Neural cell (in vitro differentiated cells): ENCODE results near the gene LRRC1. TPM values are rescaled to one million over a fixed set of nuclear protein-coding genes. Genes with fewer than 3 reads are reported as not detected.

Experiments
- H2AFZ ChIP-seq: fragments of 200-600, 300-800 bp; sonication (generic), shearing (Covaris generic); 2 replicates; pipeline ENCODE4 v1.6.0; 2014; ENCODE audit warnings: low read depth, mild to moderate bottlenecking, antibody characterized with exemption, low read length, moderate library complexity
- H3F3A ChIP-seq: fragments of 200-600 bp; shearing (Covaris generic); 2 replicates; pipeline ENCODE4 v1.6.1; 2016; ENCODE audit warnings: mild to moderate bottlenecking, moderate library complexity, mixed read lengths, antibody characterized with exemption, low read length; ENCODE audit not compliant: insufficient read depth, poor library complexity, severe bottlenecking
- H3K27ac ChIP-seq: fragments of 200-600, 300-800 bp; sonication (generic), shearing (Covaris generic); 2 replicates; pipeline ENCODE4 v1.5.1; 2014; ENCODE audit warnings: mild to moderate bottlenecking, low read length, moderate library complexity
- H3K27me3 ChIP-seq: fragments of 300-800, 200-600 bp; sonication (generic), shearing (Covaris generic); 2 replicates; pipeline ENCODE4 v1.6.0; 2014; ENCODE audit warnings: mild to moderate bottlenecking, low read depth, low read length, moderate library complexity; ENCODE audit not compliant: insufficient read depth
- H3K36me3 ChIP-seq: fragments of 300-800, 200-600 bp; sonication (generic), shearing (Covaris generic); 2 replicates; pipeline ENCODE4 v1.5.1; 2014; ENCODE audit warnings: mild to moderate bottlenecking, antibody characterized with exemption, low read length, moderate library complexity; ENCODE audit not compliant: insufficient read depth
- H3K4me2 ChIP-seq: fragments of 300-800, 200-600 bp; sonication (generic), shearing (Covaris generic); 2 replicates; pipeline ENCODE4 v1.6.0; 2014; ENCODE audit warnings: mild to moderate bottlenecking, low read length
- H3K4me3 ChIP-seq: fragments of 300-800, 200-600 bp; sonication (generic), shearing (Covaris generic); 2 replicates; pipeline ENCODE4 v1.5.1; 2014; ENCODE audit warnings: mild to moderate bottlenecking, low read length, moderate library complexity
- H3K79me2 ChIP-seq: fragments of 200-600 bp; shearing (Covaris generic); replicated peaks from 2 replicates; pipeline ENCODE4 v1.6.0; 2014; ENCODE audit warnings: mild to moderate bottlenecking, low read length, moderate library complexity; ENCODE audit not compliant: insufficient read depth
- H3K9ac ChIP-seq: fragments of 300-800, 200-600 bp; sonication (generic), shearing (Covaris generic); 2 replicates; pipeline ENCODE4 v1.6.1; 2016; ENCODE audit warnings: mild to moderate bottlenecking, low read length, mixed read lengths
- H3K9me2 ChIP-seq: fragments of 200-600 bp; shearing (Covaris generic); 2 replicates; pipeline ENCODE4 v1.6.1; 2016; ENCODE audit warnings: mild to moderate bottlenecking, low read length, mixed read lengths; ENCODE audit not compliant: insufficient read depth
- H3K9me3 ChIP-seq: fragments of 200-600, 300-800 bp; sonication (generic), shearing (Covaris generic); 2 replicates; pipeline ENCODE4 v1.6.1; 2016; ENCODE audit warnings: mild to moderate bottlenecking, mixed run types, low read length, moderate library complexity, mixed read lengths
- H4K20me1 ChIP-seq: fragments of 200-600 bp; shearing (Covaris generic); 2 replicates; pipeline ENCODE4 v1.6.1; 2016; ENCODE audit warnings: mild to moderate bottlenecking, mixed run types; ENCODE audit not compliant: insufficient read depth
- EP300 ChIP-seq: fragments of 450-650 bp; conservative IDR thresholded peaks from 2 replicates; pipeline ENCODE4 v1.6.1; 2014; ENCODE audit warnings: antibody characterized with exemption, mild to moderate bottlenecking, moderate library complexity; ENCODE audit not compliant: poor library complexity, severe bottlenecking
- EZH2 ChIP-seq: fragments of 200-600, 300-800 bp; shearing (Covaris generic), sonication (generic); IDR thresholded peaks from 2 replicates; pipeline ENCODE4 v1.6.1; 2014; ENCODE audit warnings: antibody characterized with exemption, low read length, borderline replicate concordance, mild to moderate bottlenecking; ENCODE audit not compliant: insufficient read depth, poor library complexity, severe bottlenecking
- MXI1 ChIP-seq: fragments of 450-650 bp; conservative IDR thresholded peaks from 2 replicates; pipeline ENCODE4 v1.6.1; 2014; ENCODE audit warnings: antibody characterized with exemption, mild to moderate bottlenecking; ENCODE audit not compliant: poor library complexity, severe bottlenecking
- POLR2AphosphoS5 ChIP-seq: IDR thresholded peaks from 2 replicates; pipeline ENCODE4 v1.6.1; 2012
- RAD21 ChIP-seq: fragments of 450-650 bp; conservative IDR thresholded peaks from 2 replicates; pipeline ENCODE4 v1.6.1; 2014; ENCODE audit warnings: antibody characterized with exemption, mild to moderate bottlenecking, moderate library complexity
- SMC3 ChIP-seq: fragments of 450-650 bp; conservative IDR thresholded peaks from 2 replicates; pipeline ENCODE4 v1.6.1; 2014; ENCODE audit warnings: antibody characterized with exemption, mild to moderate bottlenecking, moderate library complexity; ENCODE audit not compliant: poor library complexity
- TAF1 ChIP-seq: IDR thresholded peaks from 2 replicates; pipeline ENCODE4 v1.6.1; 2012; ENCODE audit warnings: low read depth
- polyA plus RNA-seq: library from polyadenylated mRNA; depleted of rRNA; stranded (reverse); fragments of >200 nt; gene quantifications from 2 replicates; pipeline ENCODE4 v1.2.3, GENCODE V29; 2014
- TF ChIP-seq, protein P1 (sequence below): IDR thresholded peaks from 2 replicates; pipeline ENCODE4 v1.6.1; 2012; ENCODE audit warnings: borderline replicate concordance
- TF ChIP-seq, protein P2 (sequence below): fragments of 450-650 bp; IDR thresholded peaks from 2 replicates; pipeline ENCODE4 v1.5.1; 2014; ENCODE audit warnings: antibody characterized with exemption, mild to moderate bottlenecking, moderate library complexity; ENCODE audit not compliant: poor library complexity, severe bottlenecking

LRRC1 gene
- polyA plus RNA-seq, 1 donor from 2014 or later: 21.2 TPM

DNA sequence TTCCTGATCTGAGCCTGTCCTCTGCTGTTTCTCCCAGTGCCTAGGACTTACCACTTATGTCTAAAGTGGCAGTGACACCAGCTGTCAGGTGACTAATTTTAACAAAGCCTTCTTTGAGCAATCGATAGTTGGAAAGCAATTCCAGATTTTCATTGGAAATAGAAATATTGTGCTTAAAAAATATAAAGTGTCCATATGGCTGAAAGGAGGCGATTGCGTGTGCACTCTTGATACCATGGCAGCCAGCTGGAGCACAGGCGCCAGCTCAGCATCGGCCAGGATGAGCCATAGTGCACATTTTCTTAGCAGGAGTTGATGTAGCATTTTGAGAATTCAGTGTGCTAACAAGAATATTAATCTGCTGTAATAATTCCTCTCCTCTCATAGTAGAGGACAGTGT lies 70.0 kb downstream of the LRRC1 start:
- TF ChIP-seq, protein P1, sequence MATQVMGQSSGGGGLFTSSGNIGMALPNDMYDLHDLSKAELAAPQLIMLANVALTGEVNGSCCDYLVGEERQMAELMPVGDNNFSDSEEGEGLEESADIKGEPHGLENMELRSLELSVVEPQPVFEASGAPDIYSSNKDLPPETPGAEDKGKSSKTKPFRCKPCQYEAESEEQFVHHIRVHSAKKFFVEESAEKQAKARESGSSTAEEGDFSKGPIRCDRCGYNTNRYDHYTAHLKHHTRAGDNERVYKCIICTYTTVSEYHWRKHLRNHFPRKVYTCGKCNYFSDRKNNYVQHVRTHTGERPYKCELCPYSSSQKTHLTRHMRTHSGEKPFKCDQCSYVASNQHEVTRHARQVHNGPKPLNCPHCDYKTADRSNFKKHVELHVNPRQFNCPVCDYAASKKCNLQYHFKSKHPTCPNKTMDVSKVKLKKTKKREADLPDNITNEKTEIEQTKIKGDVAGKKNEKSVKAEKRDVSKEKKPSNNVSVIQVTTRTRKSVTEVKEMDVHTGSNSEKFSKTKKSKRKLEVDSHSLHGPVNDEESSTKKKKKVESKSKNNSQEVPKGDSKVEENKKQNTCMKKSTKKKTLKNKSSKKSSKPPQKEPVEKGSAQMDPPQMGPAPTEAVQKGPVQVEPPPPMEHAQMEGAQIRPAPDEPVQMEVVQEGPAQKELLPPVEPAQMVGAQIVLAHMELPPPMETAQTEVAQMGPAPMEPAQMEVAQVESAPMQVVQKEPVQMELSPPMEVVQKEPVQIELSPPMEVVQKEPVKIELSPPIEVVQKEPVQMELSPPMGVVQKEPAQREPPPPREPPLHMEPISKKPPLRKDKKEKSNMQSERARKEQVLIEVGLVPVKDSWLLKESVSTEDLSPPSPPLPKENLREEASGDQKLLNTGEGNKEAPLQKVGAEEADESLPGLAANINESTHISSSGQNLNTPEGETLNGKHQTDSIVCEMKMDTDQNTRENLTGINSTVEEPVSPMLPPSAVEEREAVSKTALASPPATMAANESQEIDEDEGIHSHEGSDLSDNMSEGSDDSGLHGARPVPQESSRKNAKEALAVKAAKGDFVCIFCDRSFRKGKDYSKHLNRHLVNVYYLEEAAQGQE: no peak
- TF ChIP-seq SMC3 (no peak), RAD21 (no peak), MXI1 (no peak), TAF1 (no peak), EZH2 (no peak), EP300 (no peak), POLR2AphosphoS5 (no peak)
- TF ChIP-seq, protein P2, sequence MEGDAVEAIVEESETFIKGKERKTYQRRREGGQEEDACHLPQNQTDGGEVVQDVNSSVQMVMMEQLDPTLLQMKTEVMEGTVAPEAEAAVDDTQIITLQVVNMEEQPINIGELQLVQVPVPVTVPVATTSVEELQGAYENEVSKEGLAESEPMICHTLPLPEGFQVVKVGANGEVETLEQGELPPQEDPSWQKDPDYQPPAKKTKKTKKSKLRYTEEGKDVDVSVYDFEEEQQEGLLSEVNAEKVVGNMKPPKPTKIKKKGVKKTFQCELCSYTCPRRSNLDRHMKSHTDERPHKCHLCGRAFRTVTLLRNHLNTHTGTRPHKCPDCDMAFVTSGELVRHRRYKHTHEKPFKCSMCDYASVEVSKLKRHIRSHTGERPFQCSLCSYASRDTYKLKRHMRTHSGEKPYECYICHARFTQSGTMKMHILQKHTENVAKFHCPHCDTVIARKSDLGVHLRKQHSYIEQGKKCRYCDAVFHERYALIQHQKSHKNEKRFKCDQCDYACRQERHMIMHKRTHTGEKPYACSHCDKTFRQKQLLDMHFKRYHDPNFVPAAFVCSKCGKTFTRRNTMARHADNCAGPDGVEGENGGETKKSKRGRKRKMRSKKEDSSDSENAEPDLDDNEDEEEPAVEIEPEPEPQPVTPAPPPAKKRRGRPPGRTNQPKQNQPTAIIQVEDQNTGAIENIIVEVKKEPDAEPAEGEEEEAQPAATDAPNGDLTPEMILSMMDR: no peak
- Histone ChIP-seq H3K79me2 (peaks cover 6% of the 10 kb centered on the region), H3K36me3 (no peaks in the 10 kb centered on the region)

DNA sequence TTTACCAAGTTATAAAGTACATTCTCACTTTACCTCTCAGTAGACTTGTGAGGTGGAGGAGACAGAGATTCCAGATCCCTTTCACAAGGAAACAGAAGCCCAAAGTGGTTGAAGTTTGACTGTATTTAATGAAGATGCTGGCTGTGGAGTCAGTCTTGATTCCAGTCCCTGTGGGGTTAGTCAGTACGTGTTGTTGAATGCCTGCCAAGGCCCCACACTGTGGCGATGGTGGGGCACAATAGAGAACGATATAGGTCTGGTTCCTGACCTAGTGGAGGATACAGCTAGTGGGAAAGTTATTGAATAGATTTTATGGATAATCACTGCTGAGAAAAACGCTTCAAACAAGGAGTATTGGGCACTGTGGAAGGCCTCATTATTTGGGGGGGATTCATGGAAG lies 71.4 kb downstream of the LRRC1 start:
- H3K9ac ChIP-seq: no peak overlapping the region
- H4K20me1 ChIP-seq: no peaks in the 10 kb centered on the region
- H3K4me2 ChIP-seq: no peak overlapping the region
- H3K79me2 ChIP-seq: peaks cover 6% of the 10 kb centered on the region
- H2AFZ ChIP-seq: no peak overlapping the region
- no peak overlapping the region for H3K4me3 ChIP-seq
- no peak overlapping the region for H3K27ac ChIP-seq
- H3F3A ChIP-seq: no peaks in the 10 kb centered on the region
- no peak for TF ChIP-seq EZH2
- no peak for TF ChIP-seq MXI1
- TF ChIP-seq, protein P1: no peak
- no peak for TF ChIP-seq POLR2AphosphoS5
- TF ChIP-seq TAF1: no peak
- TF ChIP-seq EP300: no peak
- TF ChIP-seq RAD21: no peak
- TF ChIP-seq, protein P2: no peak
- no peak for TF ChIP-seq SMC3
- H3K27me3 ChIP-seq: no peaks in the 10 kb centered on the region
- H3K9me2 ChIP-seq: no peaks in the 10 kb centered on the region
- H3K36me3 ChIP-seq: no peaks in the 10 kb centered on the region
- H3K9me3 ChIP-seq: no peaks in the 10 kb centered on the region

More for the DNA sequence above, 70.0 kb downstream of the LRRC1 start:
- H3K4me3 ChIP-seq: no peak overlapping the region
- H2AFZ ChIP-seq: no peak overlapping the region
- no peaks in the 10 kb centered on the region for H3K27me3 ChIP-seq
- H3K4me2 ChIP-seq: no peak overlapping the region
- no peaks in the 10 kb centered on the region for H3F3A ChIP-seq
- H3K27ac ChIP-seq: no peak overlapping the region
- no peaks in the 10 kb centered on the region for H4K20me1 ChIP-seq
- no peaks in the 10 kb centered on the region for H3K9me3 ChIP-seq
- no peak overlapping the region for H3K9ac ChIP-seq
- no peaks in the 10 kb centered on the region for H3K9me2 ChIP-seq
